Measurements from ENCODE around the gene COMMD10.

The COMMD10 gene

DNA sequence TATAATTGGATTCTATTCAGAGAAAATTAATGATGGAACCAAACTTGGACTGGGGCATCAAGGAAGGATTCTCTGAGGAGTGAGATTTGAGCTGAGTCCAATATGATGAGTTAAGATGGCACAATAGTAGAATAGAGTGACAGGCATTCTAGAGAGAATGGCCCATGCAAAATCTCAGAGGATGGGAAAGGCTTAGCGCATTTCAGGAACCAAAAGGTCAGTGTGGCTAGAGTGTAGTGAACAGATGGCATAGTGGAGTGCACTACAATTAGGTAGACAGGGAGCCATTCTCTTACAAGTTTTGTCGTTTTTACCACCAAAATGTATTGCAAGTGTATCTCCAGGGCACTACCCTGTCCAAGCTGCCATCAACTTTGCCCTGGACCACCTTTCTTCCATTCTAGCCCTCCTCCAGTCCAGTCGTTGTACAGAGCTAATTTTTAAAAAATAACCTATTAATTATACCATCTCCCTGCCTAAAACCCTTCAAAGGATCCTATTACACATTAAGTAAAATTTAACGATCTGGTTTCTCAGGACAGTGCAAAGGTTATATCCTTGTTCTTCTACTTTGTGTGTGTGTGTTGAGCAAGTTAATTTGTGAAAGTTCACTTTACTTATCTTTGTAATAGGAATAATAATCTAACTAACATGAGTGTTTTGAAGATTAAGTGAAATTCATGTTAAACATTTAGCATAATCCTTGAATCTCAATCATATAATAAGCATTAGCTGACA lies 211.7 kb downstream of the COMMD10 start:
- DNase-seq = no peak

DNA sequence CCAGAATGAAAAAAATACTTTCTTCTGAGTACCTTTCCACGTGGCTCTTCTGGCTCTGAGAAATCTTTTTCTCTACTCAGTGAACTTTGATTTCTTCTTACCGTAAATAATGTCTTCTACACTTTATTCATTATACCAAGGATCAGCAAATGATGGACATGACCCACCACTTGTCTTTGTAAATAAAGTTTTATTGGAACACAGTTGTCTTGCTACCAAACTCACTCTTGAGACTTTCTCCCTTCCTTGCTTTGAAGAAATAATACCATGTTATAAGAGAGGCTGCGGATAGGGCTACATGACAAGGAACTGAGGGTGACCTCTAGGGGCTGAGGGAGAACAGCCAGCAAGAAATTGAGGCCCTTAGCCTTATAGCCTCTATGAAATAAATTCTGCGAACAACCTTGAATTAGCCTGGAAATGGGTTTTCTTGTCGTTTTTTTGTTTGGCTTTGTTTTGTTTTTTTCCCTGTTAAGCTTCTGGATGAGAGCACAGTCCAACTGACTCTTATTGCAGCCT lies 212.5 kb downstream of the COMMD10 start:
- DNase-seq = no peak

- no peak for DNase-seq
Observed at GRCh38 chr5:116299746-116300640, 215.2 kb downstream of the COMMD10 start.

- no peak for DNase-seq
Observed at GRCh38 chr5:116301110-116301509, 216.3 kb downstream of the COMMD10 start.

GRCh38 chr5:116303340-116303739 lies 218.5 kb downstream of the COMMD10 start:
- no peak for DNase-seq

- no peak for DNase-seq
Observed at GRCh38 chr5:116303810-116304209, 219.0 kb downstream of the COMMD10 start.

GRCh38 chr5:116305899-116306298 lies 221.1 kb downstream of the COMMD10 start:
- DNase-seq = no peak

GRCh38 chr5:116306846-116307245 lies 222.0 kb downstream of the COMMD10 start:
- DNase-seq = no peak

DNA sequence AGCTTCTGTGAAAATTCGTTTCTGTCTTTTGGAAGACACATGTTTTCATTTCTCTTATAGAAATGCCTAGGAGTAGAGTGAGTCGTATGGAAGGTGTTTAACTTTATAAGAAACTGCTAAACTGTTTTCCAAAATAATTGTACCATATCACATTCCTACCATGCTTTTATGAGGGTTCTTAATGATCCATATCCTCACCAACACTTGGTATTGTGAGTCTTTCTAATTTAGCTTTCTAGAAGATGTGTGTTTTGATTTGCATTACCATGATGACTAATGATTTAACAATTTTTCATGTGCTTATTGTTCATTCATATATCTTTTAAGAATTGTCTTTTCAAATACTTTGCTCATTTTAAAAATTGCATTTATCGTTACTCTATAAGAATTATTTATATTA lies 223.6 kb downstream of the COMMD10 start:
- DNase-seq = no peak

- DNase-seq = no peak
Observed at GRCh38 chr5:116313366-116313765, 228.5 kb downstream of the COMMD10 start.

GRCh38 chr5:116315531-116315930 lies 230.7 kb downstream of the COMMD10 start:
- DNase-seq = no peak

DNA sequence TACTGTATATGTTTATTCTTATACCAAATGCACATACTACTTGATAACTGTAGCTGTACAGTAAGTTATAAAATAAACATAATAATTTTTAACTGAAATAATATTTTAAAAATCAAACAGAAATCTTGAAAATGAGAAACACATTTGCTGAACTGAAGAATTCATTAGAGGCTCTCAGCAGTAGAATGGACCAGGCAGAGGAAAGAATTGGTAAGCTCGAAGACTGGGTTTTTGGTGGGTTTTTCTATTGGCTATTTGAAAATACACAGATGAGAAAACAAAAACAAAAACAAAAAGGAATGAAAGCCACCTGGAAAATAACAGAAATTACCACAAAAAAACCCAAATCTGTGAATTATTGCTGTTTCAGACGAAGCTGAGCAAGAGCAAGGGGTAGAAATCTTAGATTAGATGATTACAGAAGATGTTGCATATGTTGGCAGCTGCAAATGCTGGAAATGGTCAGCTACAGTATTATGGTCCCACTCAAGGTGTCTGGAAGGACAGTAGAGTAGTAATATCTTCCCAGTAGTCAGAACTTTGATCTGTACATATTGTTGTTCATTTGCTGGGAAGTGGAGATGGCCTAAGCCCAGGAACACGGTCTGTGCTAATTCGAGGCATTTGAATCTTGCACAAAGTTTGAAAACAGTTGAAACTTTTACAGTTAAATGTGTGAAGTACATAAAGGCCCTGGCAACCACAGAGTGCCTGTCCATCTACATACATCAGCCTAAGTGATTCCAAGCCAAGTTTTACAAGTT lies 233.4 kb downstream of the COMMD10 start:
- no peak for DNase-seq

- no peak for DNase-seq
Observed at GRCh38 chr5:116320486-116320885, 235.7 kb downstream of the COMMD10 start.

DNA sequence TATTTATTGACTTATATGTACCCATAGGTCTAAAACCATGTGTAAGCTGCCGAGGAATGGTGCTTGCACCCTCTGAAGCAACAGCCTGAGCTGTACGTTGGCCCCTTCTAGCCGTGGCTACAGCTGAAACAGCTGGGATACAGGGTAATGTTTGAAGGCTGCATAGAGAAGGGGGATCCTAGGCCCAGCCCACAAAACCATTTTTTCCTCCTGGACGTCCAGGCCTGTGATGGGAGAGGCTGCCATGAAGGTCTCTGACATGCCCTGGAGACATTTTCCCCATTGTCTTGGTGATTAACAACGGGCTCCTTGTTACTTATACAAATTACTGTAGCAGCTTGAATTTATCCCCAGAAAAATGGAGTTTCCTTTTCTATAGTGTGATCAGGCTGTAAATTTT lies 244.7 kb downstream of the COMMD10 start:
- DNase-seq = no peak

GRCh38 chr5:116340799-116341198 lies 256.0 kb downstream of the COMMD10 start:
- no peak for DNase-seq

Measured in hippocampal formation (tissue), 2 donors.